HepG2 (cell line): Measurements from ENCODE around the gene EPHA5.

Experiments
- EP300 ChIP-seq, 3 experiments: sonication (generic) in 1 of 3; formaldehyde crosslinking in 1 of 3; IDR thresholded peaks; 2 replicates each; pipeline versions ENCODE4 v1.5.1 to v1.6.1; 2011 to 2020; ENCODE audit warnings: low read depth in 2 of 3, low read length in 2 of 3, borderline replicate concordance in 1 of 3, improper control_type of control experiment in 1 of 3, mild to moderate bottlenecking in 1 of 3, missing genetic modification reagents in 1 of 3, moderate library complexity in 1 of 3
- NCOA1 ChIP-seq: sonication (generic); formaldehyde crosslinking; IDR thresholded peaks from 2 replicates; pipeline ENCODE4 v1.9.0; 2021; ENCODE audit warnings: missing genetic modification reagents
- ZNF501 ChIP-seq: sonication (generic); formaldehyde crosslinking; IDR thresholded peaks from 2 replicates; pipeline ENCODE4 v1.5.1; 2020; ENCODE audit warnings: mild to moderate bottlenecking, moderate library complexity, missing genetic modification reagents
- ZNF605 ChIP-seq: sonication (generic); formaldehyde crosslinking; IDR thresholded peaks from 2 replicates; pipeline ENCODE4 v1.8.0; 2022; ENCODE audit warnings: mild to moderate bottlenecking, missing genetic modification reagents
- ZNF891 ChIP-seq: sonication (generic); formaldehyde crosslinking; IDR thresholded peaks from 2 replicates; pipeline ENCODE4 v1.5.0; 2020; ENCODE audit warnings: mild to moderate bottlenecking, missing genetic modification reagents
- TF ChIP-seq, protein P1 (sequence below): sonication (generic); formaldehyde crosslinking; IDR thresholded peaks from 2 replicates; pipeline ENCODE4 v1.5.0; 2020; ENCODE audit warnings: mild to moderate bottlenecking, missing genetic modification reagents, moderate library complexity

DNA sequence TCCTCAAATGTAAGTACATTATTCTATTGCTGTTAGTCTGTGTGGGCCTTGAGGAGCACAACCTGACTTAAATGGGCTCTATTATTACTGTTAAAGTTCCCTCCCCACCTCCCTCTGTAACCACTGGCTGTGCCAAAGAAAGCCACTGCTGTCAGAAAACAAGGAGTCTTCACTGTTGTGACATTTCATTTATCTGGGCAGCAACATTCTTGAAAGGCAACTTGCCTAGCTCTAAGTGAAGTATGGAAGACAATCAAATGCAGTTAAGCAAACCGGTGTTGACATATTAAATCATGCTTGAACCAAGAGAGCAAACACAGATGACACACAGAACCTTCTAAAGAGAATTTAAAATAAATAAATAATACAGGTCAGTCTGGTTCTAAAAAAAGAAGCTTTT, 81.0 kb downstream of the EPHA5 start:
- TF ChIP-seq NCOA1 (CRISPR knock-in tag) (no peak), ZNF891 (CRISPR knock-in tag) (no peak), EP300 (IDR thresholded peaks at IDR 0.05; ENCODE audit: low read depth in 2 of 2, low read length in 2 of 2) (no peak), EP300 (CRISPR knock-in tag; IDR thresholded peaks at IDR 0.05; ENCODE audit: borderline replicate concordance) (no peak), ZNF501 (CRISPR knock-in tag) (no peak), ZNF605 (CRISPR knock-in tag) (no peak)
- TF ChIP-seq, protein P1, sequence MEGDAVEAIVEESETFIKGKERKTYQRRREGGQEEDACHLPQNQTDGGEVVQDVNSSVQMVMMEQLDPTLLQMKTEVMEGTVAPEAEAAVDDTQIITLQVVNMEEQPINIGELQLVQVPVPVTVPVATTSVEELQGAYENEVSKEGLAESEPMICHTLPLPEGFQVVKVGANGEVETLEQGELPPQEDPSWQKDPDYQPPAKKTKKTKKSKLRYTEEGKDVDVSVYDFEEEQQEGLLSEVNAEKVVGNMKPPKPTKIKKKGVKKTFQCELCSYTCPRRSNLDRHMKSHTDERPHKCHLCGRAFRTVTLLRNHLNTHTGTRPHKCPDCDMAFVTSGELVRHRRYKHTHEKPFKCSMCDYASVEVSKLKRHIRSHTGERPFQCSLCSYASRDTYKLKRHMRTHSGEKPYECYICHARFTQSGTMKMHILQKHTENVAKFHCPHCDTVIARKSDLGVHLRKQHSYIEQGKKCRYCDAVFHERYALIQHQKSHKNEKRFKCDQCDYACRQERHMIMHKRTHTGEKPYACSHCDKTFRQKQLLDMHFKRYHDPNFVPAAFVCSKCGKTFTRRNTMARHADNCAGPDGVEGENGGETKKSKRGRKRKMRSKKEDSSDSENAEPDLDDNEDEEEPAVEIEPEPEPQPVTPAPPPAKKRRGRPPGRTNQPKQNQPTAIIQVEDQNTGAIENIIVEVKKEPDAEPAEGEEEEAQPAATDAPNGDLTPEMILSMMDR (CRISPR knock-in tag) = no peak
